Stimulated activated effector memory CD8-positive, alpha-beta T cell treated with anti-CD3 and anti-CD28 coated beads, Interleukin-12 subunit alpha, Interleukin-12 subunit beta, amount 100 ng/mL, for 72 hours (primary cell): Measurements from ENCODE around the gene FBH1.
"Not testable (repeated sequence)": the region's sequence is repeated elsewhere in the genome, so short reads cannot be mapped to it uniquely, and the experiment has no call there.

Experiments used
- ATAC-seq: fragments of 150-1000 bp; cut with Tn5 transposase; 2 replicates; pipeline ENCODE4 v1.10.0; 2021
- DNase-seq, 2 donors: peaks; one replicate each; pipeline ENCODE4 v3.0.0; 2021 to 2022; ENCODE audit warnings: low spot score in 2 of 2
- H3K27ac Mint-ChIP-seq: one replicate; pipeline ENCODE4 v1.8.0; 2022; ENCODE audit warnings: mild to moderate bottlenecking, mixed read lengths
- H3K36me3 Mint-ChIP-seq: one replicate; pipeline ENCODE4 v1.8.0; 2022; ENCODE audit warnings: mild to moderate bottlenecking, mixed read lengths
- H3K4me1 Mint-ChIP-seq: one replicate; pipeline ENCODE4 v1.8.0; 2022; ENCODE audit warnings: mixed read lengths
- H3K4me3 Mint-ChIP-seq: one replicate; pipeline ENCODE4 v1.8.0; 2022; ENCODE audit warnings: mild to moderate bottlenecking, mixed read lengths
- H3K9me3 Mint-ChIP-seq: one replicate; pipeline ENCODE4 v1.8.0; 2022; ENCODE audit warnings: mixed read lengths

FBH1 gene

GRCh38 chr10:5962358-5962940, 72.4 kb downstream of the FBH1 start:
- not testable (repeated sequence) for DNase-seq, H3K9me3 Mint-ChIP-seq, ATAC-seq, H3K4me3 Mint-ChIP-seq, H3K27ac Mint-ChIP-seq, H3K4me1 Mint-ChIP-seq
- peaks cover 58% of the 10 kb centered on the region for H3K36me3 Mint-ChIP-seq

- peaks cover 3% of the 10 kb centered on the region for H3K4me1 Mint-ChIP-seq
- H3K27ac Mint-ChIP-seq = no peak overlapping the region
- ATAC-seq (no peak), DNase-seq (no peak)
- H3K9me3 Mint-ChIP-seq = no peaks in the 10 kb centered on the region
- H3K36me3 Mint-ChIP-seq = peaks cover 52% of the 10 kb centered on the region
- no peak overlapping the region for H3K4me3 Mint-ChIP-seq
Measured at GRCh38 chr10:5963071-5963470, 73.0 kb downstream of the FBH1 start.

- ATAC-seq (no peak), DNase-seq (no peak)
- Mint-ChIP-seq H3K4me3 (no peak overlapping the region), H3K9me3 (no peaks in the 10 kb centered on the region), H3K36me3 (peaks cover 47% of the 10 kb centered on the region), H3K27ac (no peak overlapping the region), H3K4me1 (peaks cover 8% of the 10 kb centered on the region)
Measured at GRCh38 chr10:5963591-5963990, 73.5 kb downstream of the FBH1 start.

DNA sequence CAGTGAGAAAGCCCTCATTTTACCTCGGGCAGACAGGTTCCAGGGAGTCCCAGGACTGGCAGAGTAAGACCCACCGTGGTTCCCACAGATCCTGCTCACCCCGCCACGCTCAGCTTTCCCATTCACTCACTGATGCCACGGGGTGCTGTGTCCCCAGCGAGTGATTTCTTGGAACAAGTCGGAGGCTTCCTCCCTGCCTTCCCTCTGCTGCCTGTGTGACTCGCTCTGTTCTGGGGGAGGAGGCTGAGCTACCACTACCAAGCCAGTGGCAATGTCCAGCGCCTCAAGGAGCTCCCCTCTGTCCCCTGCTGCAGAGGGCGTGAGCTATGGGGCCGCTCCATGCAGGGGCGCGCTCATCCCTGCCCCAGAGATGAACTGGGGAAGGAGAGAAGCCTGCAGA, 74.7 kb downstream of the FBH1 start:
- no peak for ATAC-seq
- Mint-ChIP-seq H3K4me1 (peaks cover 11% of the 10 kb centered on the region), H3K9me3 (no peaks in the 10 kb centered on the region), H3K27ac (no peak overlapping the region), H3K36me3 (peaks cover 35% of the 10 kb centered on the region), H3K4me3 (no peak overlapping the region)
- DNase-seq = no peak

GRCh38 chr10:5965266-5965665, 75.2 kb downstream of the FBH1 start:
- Mint-ChIP-seq H3K4me1 (peaks cover 11% of the 10 kb centered on the region), H3K4me3 (no peak overlapping the region), H3K27ac (no peak overlapping the region), H3K9me3 (no peaks in the 10 kb centered on the region), H3K36me3 (peaks cover 30% of the 10 kb centered on the region)
- no peak for DNase-seq
- ATAC-seq = no peak

DNA sequence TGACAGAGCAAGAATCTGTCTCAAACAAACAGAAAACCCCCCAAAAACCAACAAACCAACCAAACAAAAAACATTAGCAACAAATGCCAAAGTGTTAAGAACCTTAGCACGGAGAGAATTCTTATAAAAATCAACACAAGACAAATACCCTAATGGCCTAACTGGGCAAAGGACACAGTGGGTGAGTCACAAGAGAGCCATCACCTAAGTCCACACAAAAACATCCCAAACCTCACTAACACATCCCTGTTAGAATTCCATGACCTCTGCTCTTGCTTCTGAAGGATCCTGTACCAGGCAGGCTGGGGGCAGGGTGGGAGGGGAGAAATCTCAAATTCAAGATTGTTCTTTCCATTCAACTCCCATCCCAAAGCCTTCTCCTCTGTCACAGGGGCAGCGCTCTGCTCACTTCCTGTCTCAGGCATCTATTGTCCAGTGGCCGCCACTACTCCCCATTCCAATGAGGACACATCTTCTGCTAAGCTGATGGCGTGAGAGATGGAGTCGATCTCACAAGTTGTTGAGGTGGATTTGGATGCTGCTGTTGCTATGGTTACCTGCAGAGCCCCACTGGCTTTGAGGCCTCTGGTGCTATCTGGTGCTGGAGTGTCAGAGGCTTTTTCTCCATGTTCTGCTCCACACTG, 78.1 kb downstream of the FBH1 start:
- no peaks in the 10 kb centered on the region for H3K9me3 Mint-ChIP-seq
- H3K4me1 Mint-ChIP-seq = peaks cover 35% of the 10 kb centered on the region
- DNase-seq (no peak), ATAC-seq (no peak)
- H3K4me3 Mint-ChIP-seq = no peak overlapping the region
- H3K27ac Mint-ChIP-seq = peak overlapping the region; percentile 48
- peaks cover 14% of the 10 kb centered on the region for H3K36me3 Mint-ChIP-seq

DNA sequence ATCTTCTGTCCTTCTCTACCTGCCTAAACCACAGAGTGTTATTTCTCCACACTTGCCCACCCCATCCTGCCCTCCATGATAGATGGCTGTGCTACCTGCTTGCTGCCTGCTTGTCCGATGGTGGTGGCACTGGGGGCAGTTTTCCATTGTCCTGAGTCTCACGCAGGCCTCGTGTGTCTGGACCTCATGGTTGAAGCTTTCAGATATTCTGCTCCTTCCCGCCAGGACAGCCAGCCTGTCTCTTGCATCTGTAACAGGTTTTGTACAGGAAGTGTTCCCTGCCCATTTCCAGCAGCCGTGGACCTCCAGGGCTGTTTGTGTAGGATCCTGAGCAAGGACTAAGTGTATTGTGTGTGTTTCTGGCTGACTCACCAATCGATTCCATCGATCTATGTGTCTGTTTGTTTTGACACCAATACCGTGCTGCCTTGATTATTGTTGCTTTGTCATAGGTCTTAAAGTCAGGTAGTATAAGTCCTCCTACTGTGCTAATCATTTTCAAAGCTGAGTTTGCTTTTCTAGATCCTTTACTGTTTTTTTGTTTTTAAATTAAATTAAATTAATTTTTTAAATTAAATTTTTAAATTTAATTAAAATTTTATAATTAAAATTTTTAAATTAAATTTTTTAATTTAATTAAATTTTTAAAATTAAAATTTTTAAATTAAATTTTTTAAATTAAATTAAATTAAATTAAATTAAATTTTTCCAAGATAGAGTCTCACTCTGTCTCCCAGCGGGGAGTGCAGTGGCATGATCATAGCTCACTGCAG, 78.8 kb downstream of the FBH1 start:
- Mint-ChIP-seq H3K4me3 (no peak overlapping the region), H3K4me1 (peaks cover 37% of the 10 kb centered on the region), H3K9me3 (no peaks in the 10 kb centered on the region), H3K36me3 (peaks cover 11% of the 10 kb centered on the region), H3K27ac (peak overlapping the region; percentile 48)
- DNase-seq (no peak), ATAC-seq (no peak)

GRCh38 chr10:5970066-5970465, 80.0 kb downstream of the FBH1 start:
- Mint-ChIP-seq H3K4me3 (no peak overlapping the region), H3K4me1 (peaks cover 40% of the 10 kb centered on the region)
- ATAC-seq = no peak

DNA sequence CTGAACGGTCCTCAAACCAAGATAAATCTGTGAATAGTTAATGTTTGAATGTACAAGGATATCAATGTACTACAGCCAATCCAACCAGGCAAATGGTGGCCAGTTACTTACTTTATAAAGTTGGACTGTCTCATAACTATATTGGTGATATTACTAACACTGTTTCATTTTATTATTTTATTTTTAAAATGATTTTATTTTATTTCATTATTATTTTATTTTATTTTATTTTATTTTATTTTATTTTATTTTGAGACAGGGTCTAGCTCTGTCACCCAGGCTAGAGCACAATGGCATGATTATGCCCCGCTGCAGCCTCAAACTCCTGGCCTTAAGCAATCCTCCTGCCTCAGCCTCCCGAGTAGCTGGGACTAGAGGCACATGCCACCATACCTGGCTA, 80.5 kb downstream of the FBH1 start:
- H3K4me3 Mint-ChIP-seq = no peak overlapping the region
- H3K4me1 Mint-ChIP-seq = peaks cover 45% of the 10 kb centered on the region
- DNase-seq = no peak
- H3K9me3 Mint-ChIP-seq = no peaks in the 10 kb centered on the region
- no peak for ATAC-seq
- peaks cover 11% of the 10 kb centered on the region for H3K36me3 Mint-ChIP-seq
- no peak overlapping the region for H3K27ac Mint-ChIP-seq

More at GRCh38 chr10:5970066-5970465, 80.0 kb downstream of the FBH1 start:
- DNase-seq = no peak
- Mint-ChIP-seq H3K9me3 (no peaks in the 10 kb centered on the region), H3K36me3 (peaks cover 10% of the 10 kb centered on the region), H3K27ac (no peak overlapping the region)

DNA sequence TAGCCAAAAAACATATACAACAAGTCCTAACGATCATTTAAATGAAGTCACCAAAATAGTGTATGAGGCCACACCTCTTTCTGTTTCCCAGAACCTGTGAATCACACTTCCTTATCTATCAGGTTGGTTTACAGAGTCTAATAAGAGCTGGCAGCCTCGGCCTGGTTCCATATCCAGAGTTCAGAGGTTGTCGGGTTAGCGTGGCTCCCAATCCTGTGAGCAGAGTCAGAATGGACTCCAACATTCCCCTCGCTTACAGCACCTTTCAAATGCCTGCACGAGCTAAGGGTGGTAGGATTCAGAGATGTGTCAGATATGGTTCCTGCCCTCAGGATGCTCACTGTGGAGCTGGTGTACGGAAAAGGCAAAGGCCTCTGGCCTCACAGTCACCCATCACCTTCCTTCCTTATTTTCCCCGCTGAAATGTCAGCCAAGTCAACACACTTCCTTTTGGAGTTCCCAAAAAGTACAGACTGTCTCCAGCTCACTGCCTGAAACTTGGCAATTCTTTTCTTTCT, 81.3 kb downstream of the FBH1 start:
- H3K9me3 Mint-ChIP-seq = no peaks in the 10 kb centered on the region
- H3K4me1 Mint-ChIP-seq = peaks cover 50% of the 10 kb centered on the region
- peaks cover 19% of the 10 kb centered on the region for H3K36me3 Mint-ChIP-seq
- H3K4me3 Mint-ChIP-seq = peak overlapping the region; percentile 68
- ATAC-seq (peak; percentile 69), DNase-seq (no peak)
- peak overlapping the region; percentile 93 for H3K27ac Mint-ChIP-seq

GRCh38 chr10:5971886-5972285, 81.8 kb downstream of the FBH1 start:
- H3K36me3 Mint-ChIP-seq = peaks cover 22% of the 10 kb centered on the region

GRCh38 chr10:5973069-5973468, 83.0 kb downstream of the FBH1 start:
- no peak for ATAC-seq
- Mint-ChIP-seq H3K4me3 (no peak overlapping the region), H3K27ac (no peak overlapping the region), H3K9me3 (no peaks in the 10 kb centered on the region), H3K4me1 (peaks cover 47% of the 10 kb centered on the region), H3K36me3 (peaks cover 22% of the 10 kb centered on the region)
- peak in 1 of 2 donors; percentile 30 for DNase-seq

More at GRCh38 chr10:5971886-5972285, 81.8 kb downstream of the FBH1 start:
- peaks cover 50% of the 10 kb centered on the region for H3K4me1 Mint-ChIP-seq
- H3K4me3 Mint-ChIP-seq = peak overlapping the region; percentile 68
- ATAC-seq (no peak), DNase-seq (no peak)
- peak overlapping the region; percentile 93 for H3K27ac Mint-ChIP-seq
- H3K9me3 Mint-ChIP-seq = no peaks in the 10 kb centered on the region

DNA sequence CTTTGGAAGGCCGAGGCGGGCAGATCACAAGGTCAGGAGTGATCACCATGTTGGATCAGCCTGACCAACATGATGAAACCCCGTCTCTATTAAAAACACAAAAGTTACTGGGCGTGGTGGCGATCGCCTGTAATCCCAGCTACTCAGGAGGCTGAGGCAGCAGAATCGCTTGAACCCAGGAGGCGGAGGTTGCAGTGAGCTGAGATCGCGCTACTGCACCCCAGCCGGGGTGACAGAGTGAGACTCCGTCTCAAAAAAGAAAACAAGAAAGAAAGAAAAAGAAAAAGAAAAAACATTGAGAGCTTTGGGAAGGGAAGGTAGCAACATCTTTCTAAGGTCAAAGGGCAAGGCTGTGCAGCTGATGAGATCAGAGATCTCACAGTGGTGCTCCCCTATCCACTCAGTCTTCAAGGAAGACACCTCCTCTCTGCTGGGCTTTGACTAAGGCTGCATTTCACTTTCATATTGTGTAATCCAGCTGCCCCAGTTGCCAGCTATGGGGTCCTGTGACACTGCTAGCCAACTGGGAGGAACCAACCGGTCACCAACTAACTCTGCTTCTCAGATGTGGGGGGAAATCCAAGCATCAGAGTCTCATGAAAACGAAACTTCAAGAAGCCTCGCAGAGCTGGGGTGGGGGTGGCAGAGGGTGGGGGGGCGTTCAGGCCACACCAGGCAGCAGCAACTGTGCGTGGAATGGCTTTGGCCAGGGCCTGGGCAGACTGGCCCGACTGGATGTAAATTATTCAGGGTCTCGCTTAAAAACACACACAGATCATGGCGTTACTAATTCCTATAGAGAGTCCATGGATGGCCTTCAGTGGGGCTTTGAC, 85.8 kb downstream of the FBH1 start:
- H3K9me3 Mint-ChIP-seq = no peaks in the 10 kb centered on the region
- peak; percentile 47 to 82 for DNase-seq
- ATAC-seq = peak; percentile 89
- peaks cover 43% of the 10 kb centered on the region for H3K4me1 Mint-ChIP-seq
- H3K4me3 Mint-ChIP-seq = peak overlapping the region; percentile 88
- peak overlapping the region; percentile 93 for H3K27ac Mint-ChIP-seq
- H3K36me3 Mint-ChIP-seq = peaks cover 22% of the 10 kb centered on the region

- ATAC-seq (peak; percentile 3), DNase-seq (peak; percentile 18 to 73)
- Mint-ChIP-seq H3K36me3 (peaks cover 22% of the 10 kb centered on the region), H3K4me1 (peaks cover 34% of the 10 kb centered on the region), H3K4me3 (peak overlapping the region; percentile 88), H3K27ac (peak overlapping the region; percentile 93), H3K9me3 (no peaks in the 10 kb centered on the region)
Measured at GRCh38 chr10:5976512-5977470, 86.7 kb downstream of the FBH1 start.
